Measurements from ENCODE around the gene ADGRG7.

- TF ChIP-seq CTCF (IDR thresholded peaks at IDR 0.05; ENCODE audit: low read depth, low read length, missing input control) = no peak
- TF ChIP-seq ATF3 (IDR thresholded peaks at IDR 0.05) = no peak
- no peak for TF ChIP-seq HNF4A (conservative IDR thresholded peaks at IDR 0.05)
- no peak for TF ChIP-seq JUND (IDR thresholded peaks at IDR 0.05)
- no peak for TF ChIP-seq EGR1 (IDR thresholded peaks at IDR 0.05; ENCODE audit: low read depth in 2 of 2)
- TF ChIP-seq MAX (IDR thresholded peaks at IDR 0.05) = no peak
- no peak for TF ChIP-seq ZBTB33 (IDR thresholded peaks at IDR 0.05)
- TF ChIP-seq YY1 (IDR thresholded peaks at IDR 0.05) = no peak
- no peak for TF ChIP-seq FOXA1 (IDR thresholded peaks at IDR 0.05)
- TF ChIP-seq TAF1 (conservative IDR thresholded peaks at IDR 0.05) = no peak
- TF ChIP-seq FOXA2 (IDR thresholded peaks at IDR 0.05) = no peak
- TF ChIP-seq RAD21 (IDR thresholded peaks at IDR 0.05) = no peak
- no peak for TF ChIP-seq SP1 (IDR thresholded peaks at IDR 0.05)
- TF ChIP-seq RXRA (IDR thresholded peaks at IDR 0.05) = no peak
Observed at GRCh38 chr3:100629421-100630127, 20.2 kb downstream of the ADGRG7 start.

Data from liver (tissue), 3 donors.